Measurements from ENCODE around the gene STARD6.
"Not testable (repeated sequence)": the region's sequence is repeated elsewhere in the genome, so short reads cannot be mapped to it uniquely, and the experiment has no call there.

- not testable (repeated sequence) for TF ChIP-seq CTCF (conservative IDR thresholded peaks at IDR 0.05 in 1 of 2, IDR thresholded peaks at IDR 0.05 in 1 of 2; ENCODE audit: low read depth in 1 of 2, low read length in 2 of 2); EZH2 (IDR thresholded peaks at IDR 0.05; ENCODE audit: low read length, missing control alignments)
These were observed 48.1 kb downstream of the STARD6 start for GRCh38 chr18:54309564-54309963.

Data from fibroblast of lung (primary cell).